ENCODE measurements around the gene PRKG1.
A peak's percentile ranks its signal among the peaks of the same experiment; 100 is the strongest.

The PRKG1 gene

DNA sequence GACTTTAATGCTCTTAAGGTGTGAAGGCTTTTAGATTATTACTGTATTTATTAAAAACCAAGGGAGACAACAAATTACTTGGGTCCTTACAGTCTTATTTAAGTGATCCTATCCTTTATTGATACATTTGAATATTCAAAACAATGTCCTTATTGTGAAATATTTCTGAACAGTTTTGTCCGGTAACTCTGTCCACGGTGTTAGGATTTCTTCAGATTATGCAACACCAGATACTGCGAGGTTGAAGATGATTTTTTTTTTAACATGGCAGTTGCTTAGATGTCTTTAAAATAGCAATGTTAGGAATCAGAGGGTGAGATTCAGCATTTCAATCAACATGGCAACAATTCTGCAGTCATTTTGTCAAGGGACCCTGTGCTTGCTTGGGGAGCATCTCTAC, 448.6 kb downstream of the PRKG1 start:
- peaks cover 13% of the 10 kb centered on the region for H3K4me1 ChIP-seq (ENCODE audit: low read length)
- no peak overlapping the region for H2AFZ ChIP-seq (ENCODE audit: low read depth, low read length)
- no peak overlapping the region for H3K4me2 ChIP-seq (ENCODE audit: low read length)
- H3K79me2 ChIP-seq (ENCODE audit: low read length) = no peaks in the 10 kb centered on the region
- TF ChIP-seq, protein P1, sequence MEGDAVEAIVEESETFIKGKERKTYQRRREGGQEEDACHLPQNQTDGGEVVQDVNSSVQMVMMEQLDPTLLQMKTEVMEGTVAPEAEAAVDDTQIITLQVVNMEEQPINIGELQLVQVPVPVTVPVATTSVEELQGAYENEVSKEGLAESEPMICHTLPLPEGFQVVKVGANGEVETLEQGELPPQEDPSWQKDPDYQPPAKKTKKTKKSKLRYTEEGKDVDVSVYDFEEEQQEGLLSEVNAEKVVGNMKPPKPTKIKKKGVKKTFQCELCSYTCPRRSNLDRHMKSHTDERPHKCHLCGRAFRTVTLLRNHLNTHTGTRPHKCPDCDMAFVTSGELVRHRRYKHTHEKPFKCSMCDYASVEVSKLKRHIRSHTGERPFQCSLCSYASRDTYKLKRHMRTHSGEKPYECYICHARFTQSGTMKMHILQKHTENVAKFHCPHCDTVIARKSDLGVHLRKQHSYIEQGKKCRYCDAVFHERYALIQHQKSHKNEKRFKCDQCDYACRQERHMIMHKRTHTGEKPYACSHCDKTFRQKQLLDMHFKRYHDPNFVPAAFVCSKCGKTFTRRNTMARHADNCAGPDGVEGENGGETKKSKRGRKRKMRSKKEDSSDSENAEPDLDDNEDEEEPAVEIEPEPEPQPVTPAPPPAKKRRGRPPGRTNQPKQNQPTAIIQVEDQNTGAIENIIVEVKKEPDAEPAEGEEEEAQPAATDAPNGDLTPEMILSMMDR (IDR thresholded peaks at IDR 0.05; ENCODE audit: low read depth, low read length) = no peak
- no peak for TF ChIP-seq EZH2phosphoT487 (IDR thresholded peaks at IDR 0.05; ENCODE audit: low read depth)
- no peaks in the 10 kb centered on the region for H3K27me3 ChIP-seq (ENCODE audit: low read depth, low read length)
- H3K4me3 ChIP-seq (ENCODE audit: low read length) = no peak overlapping the region
- H4K20me1 ChIP-seq (ENCODE audit: insufficient read depth, low read length) = no peaks in the 10 kb centered on the region
- H3K9ac ChIP-seq (ENCODE audit: low read length) = no peak overlapping the region
- no peak overlapping the region for H3K27ac ChIP-seq (ENCODE audit: low read length)
- H3K9me3 ChIP-seq (ENCODE audit: insufficient read depth, low read length) = no peaks in the 10 kb centered on the region
- no peaks in the 10 kb centered on the region for H3K36me3 ChIP-seq (replicated peaks; ENCODE audit: low read depth, low read length)

DNA sequence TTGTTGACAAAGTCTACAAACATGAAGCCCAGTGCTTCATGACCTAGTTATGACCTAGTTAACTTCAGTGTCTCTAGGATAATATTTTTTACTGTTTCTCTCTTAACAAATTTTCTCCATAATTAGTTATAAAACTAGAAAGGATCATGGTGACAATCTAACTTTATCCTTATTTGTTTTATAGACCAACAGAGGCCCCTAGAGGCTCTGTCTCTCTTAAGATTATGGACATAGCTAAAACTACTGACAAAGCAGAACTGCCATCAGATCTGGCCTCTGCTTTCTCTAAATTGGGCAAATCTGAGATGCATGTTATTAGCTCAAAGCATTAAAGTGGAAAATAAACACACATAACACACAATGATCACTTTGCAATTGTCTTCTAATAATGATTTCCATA, 449.2 kb downstream of the PRKG1 start:
- Histone ChIP-seq H3K36me3 (replicated peaks; ENCODE audit: low read depth, low read length) (no peaks in the 10 kb centered on the region), H4K20me1 (ENCODE audit: insufficient read depth, low read length) (no peaks in the 10 kb centered on the region), H3K4me3 (ENCODE audit: low read length) (no peak overlapping the region), H3K27me3 (ENCODE audit: low read depth, low read length) (no peaks in the 10 kb centered on the region), H3K27ac (ENCODE audit: low read length) (no peak overlapping the region), H2AFZ (ENCODE audit: low read depth, low read length) (no peak overlapping the region), H3K9me3 (ENCODE audit: insufficient read depth, low read length) (no peaks in the 10 kb centered on the region), H3K79me2 (ENCODE audit: low read length) (no peaks in the 10 kb centered on the region), H3K4me2 (ENCODE audit: low read length) (no peak overlapping the region), H3K4me1 (ENCODE audit: low read length) (peaks cover 13% of the 10 kb centered on the region), H3K9ac (ENCODE audit: low read length) (no peak overlapping the region)
- TF ChIP-seq, protein P1 (IDR thresholded peaks at IDR 0.05; ENCODE audit: low read depth, low read length) = 0 out of 2 replicates have a peak, but pooled peaks have one; percentile 4
- no peak for TF ChIP-seq EZH2phosphoT487 (IDR thresholded peaks at IDR 0.05; ENCODE audit: low read depth)

DNA sequence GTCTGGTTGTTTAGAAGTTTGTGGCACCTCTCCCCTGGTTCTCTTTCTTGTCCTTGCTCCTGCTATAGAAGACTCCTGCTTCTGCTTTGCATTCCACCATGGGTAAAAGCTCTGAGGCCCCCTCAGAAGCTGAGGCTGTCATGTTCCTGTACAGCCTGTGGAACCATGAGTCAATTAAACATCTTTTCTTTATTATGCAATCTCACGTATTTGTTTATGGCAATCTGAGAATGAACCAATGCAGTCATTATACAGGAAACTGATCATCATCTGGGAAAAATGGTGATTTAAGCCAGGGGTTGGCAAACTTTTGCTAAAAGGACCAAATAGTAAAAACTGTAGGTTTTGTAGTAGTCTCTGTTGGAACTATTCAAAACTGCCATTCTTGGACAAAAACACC, 449.8 kb downstream of the PRKG1 start:
- Histone ChIP-seq H3K4me3 (ENCODE audit: low read length) (no peak overlapping the region), H3K27me3 (ENCODE audit: low read depth, low read length) (no peaks in the 10 kb centered on the region), H3K79me2 (ENCODE audit: low read length) (no peaks in the 10 kb centered on the region), H3K36me3 (replicated peaks; ENCODE audit: low read depth, low read length) (no peaks in the 10 kb centered on the region), H3K9ac (ENCODE audit: low read length) (no peak overlapping the region), H4K20me1 (ENCODE audit: insufficient read depth, low read length) (no peaks in the 10 kb centered on the region), H2AFZ (ENCODE audit: low read depth, low read length) (no peak overlapping the region), H3K9me3 (ENCODE audit: insufficient read depth, low read length) (no peaks in the 10 kb centered on the region), H3K4me2 (ENCODE audit: low read length) (no peak overlapping the region), H3K27ac (ENCODE audit: low read length) (no peak overlapping the region), H3K4me1 (ENCODE audit: low read length) (peaks cover 13% of the 10 kb centered on the region)
- TF ChIP-seq, protein P1 (IDR thresholded peaks at IDR 0.05; ENCODE audit: low read depth, low read length) = no peak
- no peak for TF ChIP-seq EZH2phosphoT487 (IDR thresholded peaks at IDR 0.05; ENCODE audit: low read depth)

DNA sequence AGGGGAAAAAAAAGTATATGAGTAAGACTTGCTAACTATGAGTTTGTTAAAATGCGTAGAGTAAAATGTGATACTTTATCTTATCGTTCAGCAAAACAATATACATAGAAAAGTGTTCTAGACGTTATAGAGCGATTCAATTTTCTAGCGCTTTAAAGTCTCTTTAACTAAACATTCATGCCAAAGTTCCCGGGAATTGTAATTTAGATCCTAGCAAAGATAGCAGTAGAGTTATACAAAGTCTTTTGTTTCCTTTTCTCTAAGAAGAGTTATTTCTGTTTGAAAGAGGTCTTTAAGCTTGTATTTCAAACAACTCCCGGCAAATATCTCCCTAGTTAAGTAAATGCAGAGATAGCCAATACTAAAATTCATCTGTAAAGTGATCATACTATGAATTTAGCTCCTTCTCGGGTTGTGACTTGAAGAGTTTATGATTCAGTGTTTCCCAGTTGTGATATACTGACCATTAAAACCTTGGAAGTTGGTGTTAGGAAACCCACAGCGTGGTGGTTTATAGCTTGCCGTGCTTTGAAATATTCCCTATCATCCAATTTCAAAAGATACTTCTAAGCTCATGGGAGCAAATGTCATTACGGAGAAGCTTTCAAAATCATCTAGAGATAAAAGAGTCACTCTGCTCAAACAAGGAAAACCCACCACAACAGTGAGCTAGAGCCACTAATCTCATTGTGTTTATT, 453.4 kb downstream of the PRKG1 start:
- H3K27ac ChIP-seq (ENCODE audit: low read length) = no peak overlapping the region
- peaks cover 3% of the 10 kb centered on the region; the same call in 1 of the 2 replicates for H3K4me1 ChIP-seq (ENCODE audit: low read length)
- no peak overlapping the region for H2AFZ ChIP-seq (ENCODE audit: low read depth, low read length)
- no peak for TF ChIP-seq EZH2phosphoT487 (IDR thresholded peaks at IDR 0.05; ENCODE audit: low read depth)
- TF ChIP-seq, protein P1 (IDR thresholded peaks at IDR 0.05; ENCODE audit: low read depth, low read length) = no peak
- no peaks in the 10 kb centered on the region for H4K20me1 ChIP-seq (ENCODE audit: insufficient read depth, low read length)
- no peaks in the 10 kb centered on the region for H3K36me3 ChIP-seq (replicated peaks; ENCODE audit: low read depth, low read length)
- H3K9ac ChIP-seq (ENCODE audit: low read length) = no peak overlapping the region
- H3K27me3 ChIP-seq (ENCODE audit: low read depth, low read length) = no peaks in the 10 kb centered on the region
- H3K79me2 ChIP-seq (ENCODE audit: low read length) = no peaks in the 10 kb centered on the region
- no peaks in the 10 kb centered on the region for H3K9me3 ChIP-seq (ENCODE audit: insufficient read depth, low read length)
- no peak overlapping the region for H3K4me2 ChIP-seq (ENCODE audit: low read length)
- H3K4me3 ChIP-seq (ENCODE audit: low read length) = no peak overlapping the region

All from OCI-LY3 (cell line).